H9 (cell line): Measurements from ENCODE around the gene ANKRD44. TPM values are rescaled to one million over a fixed set of nuclear protein-coding genes. Genes with fewer than 3 reads are reported as not detected.

ENCODE experiments used
- DNase-seq: peaks from one replicate; pipeline ENCODE4 v3.0.0-alpha.2; 2017
- H2AFZ ChIP-seq: one replicate; pipeline ENCODE4 v1.6.1; 2013; ENCODE audit warnings: mild to moderate bottlenecking, low read length, control low read depth, moderate library complexity
- H2AK5ac ChIP-seq: 2 replicates; pipeline ENCODE4 v1.6.1; 2013; ENCODE audit warnings: low read length, control low read depth, mixed read lengths; ENCODE audit not compliant: insufficient read length
- H2BK120ac ChIP-seq: one replicate; pipeline ENCODE4 v1.6.1; 2013; ENCODE audit warnings: low read depth, mild to moderate bottlenecking, low read length, control low read depth, inconsistent platforms; ENCODE audit not compliant: poor library complexity, severe bottlenecking
- H2BK12ac ChIP-seq: 2 replicates; pipeline ENCODE4 v1.6.1; 2013; ENCODE audit warnings: low read length, control low read depth, mixed read lengths, low read depth; ENCODE audit not compliant: insufficient read length
- H2BK15ac ChIP-seq: 2 replicates; pipeline ENCODE4 v1.6.1; 2013; ENCODE audit warnings: low read depth, low read length, control low read depth
- H2BK20ac ChIP-seq: one replicate; pipeline ENCODE4 v1.6.1; 2013; ENCODE audit warnings: low read depth, mild to moderate bottlenecking, low read length, control low read depth, inconsistent platforms; ENCODE audit not compliant: poor library complexity, severe bottlenecking
- H2BK5ac ChIP-seq: 2 replicates; pipeline ENCODE4 v1.6.1; 2013; ENCODE audit warnings: low read length, control low read depth, mixed read lengths; ENCODE audit not compliant: insufficient read length
- H3K14ac ChIP-seq: 2 replicates; pipeline ENCODE4 v1.6.1; 2013; ENCODE audit warnings: low read length, control low read depth; ENCODE audit not compliant: insufficient read depth
- H3K18ac ChIP-seq: 2 replicates; pipeline ENCODE4 v1.6.1; 2013; ENCODE audit warnings: low read depth, mild to moderate bottlenecking, mixed read lengths, low read length, control low read depth; ENCODE audit not compliant: insufficient read length
- H3K23ac ChIP-seq: 2 replicates; pipeline ENCODE4 v1.6.1; 2013; ENCODE audit warnings: low read length, control low read depth, mixed read lengths, low read depth; ENCODE audit not compliant: insufficient read length
- H3K23me2 ChIP-seq: 2 replicates; pipeline ENCODE4 v1.6.1; 2013; ENCODE audit warnings: low read depth, mild to moderate bottlenecking, mixed read lengths, low read length, control low read depth; ENCODE audit not compliant: insufficient read length, poor library complexity, severe bottlenecking
- H3K27ac ChIP-seq: 2 replicates; pipeline ENCODE4 v1.5.1; 2013; ENCODE audit warnings: low read length, control low read depth, mixed read lengths, low read depth; ENCODE audit not compliant: insufficient read length
- H3K27me3 ChIP-seq: 2 replicates; pipeline ENCODE4 v1.6.1; 2013; ENCODE audit warnings: low read length, control low read depth, inconsistent platforms; ENCODE audit not compliant: insufficient read depth
- H3K4ac ChIP-seq: 2 replicates; pipeline ENCODE4 v1.6.1; 2013; ENCODE audit warnings: low read depth, mild to moderate bottlenecking, control low read depth, inconsistent platforms, low read length, moderate library complexity
- H3K4me1 ChIP-seq: 2 replicates; pipeline ENCODE4 v1.6.1; 2013; ENCODE audit warnings: low read length, control low read depth, inconsistent platforms; ENCODE audit not compliant: insufficient read depth
- H3K4me2 ChIP-seq: 2 replicates; pipeline ENCODE4 v1.6.1; 2013; ENCODE audit warnings: low read length, control low read depth, mixed read lengths; ENCODE audit not compliant: insufficient read length, insufficient read depth
- H3K56ac ChIP-seq: 2 replicates; pipeline ENCODE4 v1.6.1; 2013; ENCODE audit warnings: low read depth, mild to moderate bottlenecking, mixed read lengths, low read length, control low read depth; ENCODE audit not compliant: insufficient read length
- H3K79me1 ChIP-seq: 2 replicates; pipeline ENCODE4 v1.6.1; 2013; ENCODE audit warnings: low read depth, mild to moderate bottlenecking, moderate library complexity, low read length, control low read depth, inconsistent platforms; ENCODE audit not compliant: insufficient read depth, poor library complexity, severe bottlenecking
- H3K79me2 ChIP-seq: 2 replicates; pipeline ENCODE4 v1.6.1; 2013; ENCODE audit warnings: low read length, control low read depth, inconsistent platforms; ENCODE audit not compliant: insufficient read depth
- H3K9ac ChIP-seq: 2 replicates; pipeline ENCODE4 v1.6.1; 2013; ENCODE audit warnings: low read length, control low read depth, mixed read lengths; ENCODE audit not compliant: insufficient read length; ENCODE audit errors: extremely low read depth
- H3K9me3 ChIP-seq: one replicate; pipeline ENCODE4 v1.6.1; 2013; ENCODE audit warnings: low read depth, low read length, inconsistent platforms; ENCODE audit not compliant: control insufficient read depth
- H3T11ph ChIP-seq: one replicate; pipeline ENCODE4 v1.6.1; 2013; ENCODE audit warnings: mild to moderate bottlenecking, low read length, control low read depth, inconsistent platforms
- H4K20me1 ChIP-seq: one replicate; pipeline ENCODE4 v1.6.1; 2013; ENCODE audit not compliant: control insufficient read depth, insufficient read length, insufficient read depth
- H4K5ac ChIP-seq: 2 replicates; pipeline ENCODE4 v1.6.1; 2013; ENCODE audit warnings: low read depth, mild to moderate bottlenecking, mixed read lengths, low read length, control low read depth; ENCODE audit not compliant: insufficient read length
- H4K8ac ChIP-seq: replicated peaks from 2 replicates; pipeline ENCODE4 v1.6.1; 2013; ENCODE audit warnings: low read length, control low read depth, mixed read lengths, low read depth; ENCODE audit not compliant: insufficient read length
- H4K91ac ChIP-seq: 2 replicates; pipeline ENCODE4 v1.6.1; 2013; ENCODE audit warnings: low read depth, mild to moderate bottlenecking, moderate library complexity, mixed read lengths, low read length, control low read depth; ENCODE audit not compliant: insufficient read length
- H3K27ac Mint-ChIP-seq, 3 experiments: 2 replicates in 2 of 3; 3 replicates in 1 of 3; pipeline ENCODE4 v1.8.0; 2020 to 2021; ENCODE audit warnings: mixed read lengths in 3 of 3, mild to moderate bottlenecking in 1 of 3, moderate library complexity in 1 of 3
- H3K27me3 Mint-ChIP-seq: 2 replicates; pipeline ENCODE4 v1.8.0; 2021; ENCODE audit warnings: low read depth, mild to moderate bottlenecking, moderate library complexity, mixed read lengths
- H3K36me3 Mint-ChIP-seq, 3 experiments: 2 replicates in 2 of 3; 3 replicates in 1 of 3; pipeline ENCODE4 v1.8.0; 2020 to 2021; ENCODE audit warnings: low read depth in 3 of 3, mixed read lengths in 3 of 3; ENCODE audit not compliant: insufficient read depth in 1 of 3
- H3K4me1 Mint-ChIP-seq, 2 experiments: 2 replicates each; pipeline ENCODE4 v1.8.0; 2020; ENCODE audit warnings: mixed read lengths in 2 of 2
- H3K4me3 Mint-ChIP-seq, 2 experiments: 2 replicates in 1 of 2; 3 replicates in 1 of 2; pipeline ENCODE4 v1.8.0; 2020 to 2021; ENCODE audit warnings: mild to moderate bottlenecking in 2 of 2, mixed read lengths in 2 of 2, moderate library complexity in 1 of 2
- H3K9me3 Mint-ChIP-seq, 2 experiments: 2 replicates in 1 of 2; 3 replicates in 1 of 2; pipeline ENCODE4 v1.8.0; 2020; ENCODE audit warnings: mild to moderate bottlenecking in 2 of 2, mixed read lengths in 2 of 2, moderate library complexity in 1 of 2
- CTCF ChIP-seq: fragments of 200-600 bp; sonication (generic); conservative IDR thresholded peaks from 3 replicates; pipeline ENCODE4 v1.8.0; 2021; ENCODE audit warnings: antibody characterized with exemption, mild to moderate bottlenecking
- WGBS: extraction: QIAGEN DNeasy Blood & Tissue Kit; methylation state at CpG from one replicate; pipeline ENCODE4 v1.1.7; 2013; ENCODE audit warnings: missing lambda C conversion rate, low lambda C conversion rate, mixed read lengths; ENCODE audit not compliant: insufficient read length; ENCODE audit errors: extremely low coverage; 5-methylcytosine and 5-hydroxymethylcytosine counted together
- total RNA-seq: library from RNA; stranded (reverse); gene quantifications from 2 replicates; pipeline ENCODE4 v1.2.1, GENCODE V29; 2021

Gene ANKRD44
- total RNA-seq, 1 experiment from 2014 or later = 1.9 TPM

- Histone ChIP-seq H4K91ac (no peak overlapping the region), H3K27ac (no peak overlapping the region), H2BK5ac (no peak overlapping the region), H3K18ac (no peak overlapping the region), H4K8ac (no peak overlapping the region), H3K23me2 (no peaks in the 10 kb centered on the region), H3K79me2 (no peaks in the 10 kb centered on the region), H3K56ac (no peak overlapping the region), H3K4ac (no peak overlapping the region), H3K14ac (no peak overlapping the region), H2BK15ac (no peak overlapping the region), H2BK12ac (no peak overlapping the region), H2BK20ac (no peak overlapping the region), H4K20me1 (no peaks in the 10 kb centered on the region), H3K4me2 (no peak overlapping the region), H2AK5ac (no peak overlapping the region), H3K9me3 (no peaks in the 10 kb centered on the region), H3K9ac (no peak overlapping the region), H3K4me1 (no peaks in the 10 kb centered on the region; the same call in 1 of the 2 replicates), H3K79me1 (no peaks in the 10 kb centered on the region), H3T11ph (no peak overlapping the region), H3K27me3 (no peaks in the 10 kb centered on the region), H2AFZ (no peak overlapping the region), H3K23ac (no peak overlapping the region), H4K5ac (no peak overlapping the region), H2BK120ac (no peak overlapping the region)
- no CpG with 5 or more reads among the region's 2 CpGs for WGBS
- no peaks in the 10 kb centered on the region for H3K36me3 Mint-ChIP-seq
- TF ChIP-seq CTCF = no peak
- H3K4me1 Mint-ChIP-seq = no peaks in the 10 kb centered on the region
- H3K4me3 Mint-ChIP-seq = no peak overlapping the region
- H3K27ac Mint-ChIP-seq = no peak overlapping the region
- H3K9me3 Mint-ChIP-seq = no peaks in the 10 kb centered on the region; a peak in 1 of 5 replicates
- DNase-seq = no peak
- no peaks in the 10 kb centered on the region; the same call in 1 of the 2 replicates for H3K27me3 Mint-ChIP-seq
Measured at GRCh38 chr2:197250084-197250397, 60.5 kb downstream of the ANKRD44 start.
